Epithelial cell of esophagus (primary cell): ENCODE results near the gene PGM2.
A peak's percentile ranks its signal among the peaks of the same experiment; 100 is the strongest.

Source experiments
- DNase-seq: peaks from one replicate; pipeline ENCODE4 v3.0.0; 2010; ENCODE audit warnings: low read depth
- H3K4me3 ChIP-seq: 2 replicates; pipeline ENCODE4 v1.5.1; 2011; ENCODE audit warnings: mild to moderate bottlenecking, low read length, control low read depth
- TF ChIP-seq, protein P1 (sequence below): IDR thresholded peaks from 2 replicates; pipeline ENCODE4 v1.5.1; 2011; ENCODE audit warnings: low read depth, mild to moderate bottlenecking, low read length, control low read depth, inconsistent platforms; ENCODE audit not compliant: insufficient read depth; ENCODE audit errors: missing control alignments

The PGM2 gene

DNA sequence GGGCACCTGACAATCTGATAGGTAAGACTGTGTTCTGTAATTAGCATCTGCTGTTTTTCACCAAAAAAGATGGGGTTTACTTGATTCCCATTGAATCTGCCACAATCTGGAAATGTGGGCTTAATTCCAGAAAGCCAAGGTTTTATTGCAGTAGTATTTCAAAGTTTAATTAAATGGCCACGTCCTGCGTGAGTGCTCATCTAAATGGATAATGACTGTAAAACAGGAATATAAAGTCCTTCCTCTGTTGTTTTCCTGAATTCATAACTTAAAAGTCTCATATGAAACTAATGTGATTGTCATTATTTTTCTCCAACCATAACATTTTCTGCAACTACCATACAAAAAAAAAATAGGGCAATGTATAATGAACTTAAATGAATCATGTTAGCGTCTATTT, 2.4 kb downstream of the PGM2 start:
- no peak for DNase-seq
- TF ChIP-seq, protein P1, sequence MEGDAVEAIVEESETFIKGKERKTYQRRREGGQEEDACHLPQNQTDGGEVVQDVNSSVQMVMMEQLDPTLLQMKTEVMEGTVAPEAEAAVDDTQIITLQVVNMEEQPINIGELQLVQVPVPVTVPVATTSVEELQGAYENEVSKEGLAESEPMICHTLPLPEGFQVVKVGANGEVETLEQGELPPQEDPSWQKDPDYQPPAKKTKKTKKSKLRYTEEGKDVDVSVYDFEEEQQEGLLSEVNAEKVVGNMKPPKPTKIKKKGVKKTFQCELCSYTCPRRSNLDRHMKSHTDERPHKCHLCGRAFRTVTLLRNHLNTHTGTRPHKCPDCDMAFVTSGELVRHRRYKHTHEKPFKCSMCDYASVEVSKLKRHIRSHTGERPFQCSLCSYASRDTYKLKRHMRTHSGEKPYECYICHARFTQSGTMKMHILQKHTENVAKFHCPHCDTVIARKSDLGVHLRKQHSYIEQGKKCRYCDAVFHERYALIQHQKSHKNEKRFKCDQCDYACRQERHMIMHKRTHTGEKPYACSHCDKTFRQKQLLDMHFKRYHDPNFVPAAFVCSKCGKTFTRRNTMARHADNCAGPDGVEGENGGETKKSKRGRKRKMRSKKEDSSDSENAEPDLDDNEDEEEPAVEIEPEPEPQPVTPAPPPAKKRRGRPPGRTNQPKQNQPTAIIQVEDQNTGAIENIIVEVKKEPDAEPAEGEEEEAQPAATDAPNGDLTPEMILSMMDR, result no peak
- H3K4me3 ChIP-seq, result peak overlapping the region; percentile 88

DNA sequence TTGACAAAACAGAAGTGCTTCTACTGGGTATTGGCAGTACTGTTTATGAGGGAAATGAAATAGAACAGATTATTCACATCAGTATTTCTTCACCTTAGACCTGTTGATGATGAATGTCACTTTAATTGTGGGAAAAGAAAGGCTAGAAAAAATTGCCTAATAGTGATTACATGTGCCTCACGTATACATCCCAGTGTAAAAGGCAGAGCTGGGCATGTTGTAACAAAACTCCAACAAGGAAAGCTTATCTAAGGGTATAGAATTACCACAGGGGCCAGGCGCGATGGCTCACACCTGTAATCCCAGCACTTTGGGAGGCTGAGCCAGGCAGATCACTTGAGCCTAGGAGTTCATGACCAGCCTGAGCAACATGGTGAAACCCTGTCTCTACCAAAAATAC, 4.2 kb downstream of the PGM2 start:
- TF ChIP-seq, protein P1, result no peak
- H3K4me3 ChIP-seq, result no peak overlapping the region
- peak; percentile 99 for DNase-seq

DNA sequence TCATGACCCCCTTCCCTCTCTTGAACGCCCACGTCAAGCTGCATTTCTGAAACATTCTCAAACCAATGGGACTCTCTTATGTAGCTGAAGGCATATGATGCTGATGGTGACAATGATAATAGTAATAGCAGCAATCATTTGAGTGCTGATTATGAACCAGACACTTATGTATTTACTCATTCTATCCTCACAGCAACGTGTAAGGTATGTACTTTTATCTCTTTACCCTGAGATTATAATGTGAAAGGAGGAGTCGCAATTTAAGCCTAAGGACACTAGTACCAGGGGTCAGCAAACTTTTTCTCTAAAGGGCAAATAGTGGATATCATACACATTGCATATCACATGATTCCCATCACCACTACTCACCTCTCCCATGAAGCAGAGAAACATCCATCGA, 8.5 kb downstream of the PGM2 start:
- no peak overlapping the region for H3K4me3 ChIP-seq
- no peak for DNase-seq
- TF ChIP-seq, protein P1, result no peak

DNA sequence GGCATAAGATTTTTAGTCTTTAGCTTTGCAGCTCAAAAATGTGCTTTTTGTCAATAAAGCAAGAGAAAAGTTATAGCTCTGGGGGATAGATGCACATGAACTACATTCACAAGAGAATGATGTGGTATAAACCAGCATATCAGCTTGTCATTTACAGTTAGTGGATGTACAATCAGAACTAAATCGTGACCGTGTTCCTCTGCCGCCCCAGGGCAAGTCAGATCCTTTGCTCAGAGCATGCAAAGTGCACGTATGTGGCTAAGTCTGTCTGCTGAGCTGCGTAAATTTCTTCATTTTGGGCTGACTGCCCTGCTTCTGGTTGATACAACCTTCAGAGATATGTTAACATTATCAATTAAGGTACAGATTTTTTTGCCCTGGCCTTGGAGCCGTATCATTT, 9.3 kb downstream of the PGM2 start:
- no peak for DNase-seq
- TF ChIP-seq, protein P1, result no peak
- H3K4me3 ChIP-seq, result no peak overlapping the region

DNA sequence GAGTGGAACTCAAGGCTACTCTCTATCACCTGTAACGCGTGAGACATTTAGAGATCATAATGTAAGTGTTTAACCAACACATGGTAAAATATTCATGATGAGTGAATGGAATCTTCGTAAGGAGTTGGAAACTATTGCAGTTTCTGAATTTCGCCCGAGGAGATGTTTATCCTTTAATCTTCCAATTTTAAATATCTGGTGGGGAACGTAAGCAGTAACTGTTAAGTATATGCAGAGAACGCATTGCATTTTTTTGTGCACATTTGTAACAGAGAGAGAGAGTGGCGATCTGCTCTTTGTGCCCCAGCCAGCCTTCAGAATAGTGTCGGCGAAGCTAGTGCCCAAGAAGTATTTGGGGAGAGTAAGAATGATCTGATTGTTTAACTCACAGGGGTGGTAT, 9.8 kb downstream of the PGM2 start:
- no peak for DNase-seq
- no peak overlapping the region for H3K4me3 ChIP-seq
- TF ChIP-seq, protein P1, result no peak

DNA sequence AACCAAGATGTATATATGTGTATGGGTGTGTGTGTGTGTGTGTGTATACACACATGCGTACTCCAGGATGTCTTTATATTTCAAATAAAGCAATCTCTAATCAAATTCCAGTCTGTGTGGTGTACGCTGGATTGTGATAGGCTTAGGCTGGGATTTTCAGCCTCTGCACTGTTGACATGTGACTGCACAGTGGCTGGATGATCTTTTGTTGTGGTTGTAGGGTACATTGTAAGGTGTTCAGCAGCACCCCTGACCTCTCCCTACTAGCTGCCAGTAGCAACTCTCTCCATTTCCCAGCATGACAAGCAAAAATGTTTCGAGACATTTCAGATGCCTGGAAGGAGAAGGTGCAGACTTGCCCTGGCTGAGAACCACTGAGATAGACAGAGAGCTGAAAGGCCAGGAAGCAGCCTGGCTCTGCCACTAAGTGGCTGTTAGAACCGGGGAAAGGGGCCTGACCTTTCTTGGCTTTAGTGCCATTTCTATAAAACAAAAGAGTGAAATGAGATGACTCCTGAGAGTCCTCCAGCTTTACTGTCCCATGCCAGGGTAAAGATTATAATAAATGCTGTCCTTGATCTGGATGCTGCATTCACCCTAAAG, 10.5 kb downstream of the PGM2 start:
- H3K4me3 ChIP-seq, result no peak overlapping the region
- DNase-seq, result no peak
- TF ChIP-seq, protein P1, result no peak

DNA sequence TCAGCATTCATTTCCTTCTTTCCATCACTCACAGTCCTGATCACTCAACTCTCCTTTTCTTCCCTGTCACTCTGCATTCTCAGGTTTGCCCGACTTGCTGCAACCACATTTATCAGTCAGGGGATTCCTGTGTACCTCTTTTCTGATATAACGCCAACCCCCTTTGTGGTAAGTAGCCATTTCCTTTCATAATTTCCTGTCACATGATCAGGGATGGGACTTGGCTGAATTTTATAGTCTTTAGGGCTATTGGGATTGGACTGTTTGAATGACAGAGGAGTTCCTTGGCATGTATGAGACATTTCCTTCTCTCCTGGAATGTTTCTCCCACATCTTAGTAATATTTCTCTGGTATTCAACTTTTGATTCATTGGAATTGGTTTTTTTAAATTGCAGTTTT, 11.0 kb downstream of the PGM2 start:
- DNase-seq, result peak; percentile 38
- H3K4me3 ChIP-seq, result no peak overlapping the region
- TF ChIP-seq, protein P1, result no peak
